PFSK-1 (cell line): Measurements from ENCODE around the gene DAAM2.

ENCODE experiments used
- POLR2AphosphoS5 ChIP-seq: IDR thresholded peaks from 2 replicates; pipeline ENCODE4 v1.6.1; 2012; ENCODE audit warnings: low read depth, mild to moderate bottlenecking, control low read depth, low read length, moderate library complexity
- TF ChIP-seq, protein P1 (sequence below), 2 experiments: IDR thresholded peaks; 2 replicates each; pipeline versions ENCODE4 v1.6.1 to v1.8.0; 2011 to 2012; ENCODE audit warnings: low read depth in 2 of 2, low read length in 2 of 2, control low read depth in 1 of 2, inconsistent platforms in 1 of 2, mild to moderate bottlenecking in 1 of 2, moderate library complexity in 1 of 2; ENCODE audit not compliant: insufficient read depth in 1 of 2

DNA sequence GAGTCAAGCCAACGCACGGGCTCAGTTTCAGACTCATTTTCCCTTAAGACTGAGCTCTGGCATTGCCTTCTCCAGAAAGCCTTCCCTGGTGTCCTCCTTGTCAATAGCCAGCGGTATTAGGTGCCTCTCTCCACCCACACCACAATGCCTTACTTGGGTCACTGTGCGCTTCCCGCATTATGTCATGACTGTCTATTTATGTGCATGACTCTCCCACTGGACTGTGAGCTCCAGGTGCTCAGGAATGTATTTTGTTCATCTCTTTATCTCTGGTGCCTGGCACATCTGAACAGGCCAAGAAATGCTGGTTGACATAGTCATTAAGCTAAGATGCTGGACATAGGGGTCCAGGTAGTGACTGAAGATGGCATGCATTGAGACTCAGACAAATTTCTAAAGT lies 42.7 kb downstream of the DAAM2 start:
- TF ChIP-seq, protein P1, sequence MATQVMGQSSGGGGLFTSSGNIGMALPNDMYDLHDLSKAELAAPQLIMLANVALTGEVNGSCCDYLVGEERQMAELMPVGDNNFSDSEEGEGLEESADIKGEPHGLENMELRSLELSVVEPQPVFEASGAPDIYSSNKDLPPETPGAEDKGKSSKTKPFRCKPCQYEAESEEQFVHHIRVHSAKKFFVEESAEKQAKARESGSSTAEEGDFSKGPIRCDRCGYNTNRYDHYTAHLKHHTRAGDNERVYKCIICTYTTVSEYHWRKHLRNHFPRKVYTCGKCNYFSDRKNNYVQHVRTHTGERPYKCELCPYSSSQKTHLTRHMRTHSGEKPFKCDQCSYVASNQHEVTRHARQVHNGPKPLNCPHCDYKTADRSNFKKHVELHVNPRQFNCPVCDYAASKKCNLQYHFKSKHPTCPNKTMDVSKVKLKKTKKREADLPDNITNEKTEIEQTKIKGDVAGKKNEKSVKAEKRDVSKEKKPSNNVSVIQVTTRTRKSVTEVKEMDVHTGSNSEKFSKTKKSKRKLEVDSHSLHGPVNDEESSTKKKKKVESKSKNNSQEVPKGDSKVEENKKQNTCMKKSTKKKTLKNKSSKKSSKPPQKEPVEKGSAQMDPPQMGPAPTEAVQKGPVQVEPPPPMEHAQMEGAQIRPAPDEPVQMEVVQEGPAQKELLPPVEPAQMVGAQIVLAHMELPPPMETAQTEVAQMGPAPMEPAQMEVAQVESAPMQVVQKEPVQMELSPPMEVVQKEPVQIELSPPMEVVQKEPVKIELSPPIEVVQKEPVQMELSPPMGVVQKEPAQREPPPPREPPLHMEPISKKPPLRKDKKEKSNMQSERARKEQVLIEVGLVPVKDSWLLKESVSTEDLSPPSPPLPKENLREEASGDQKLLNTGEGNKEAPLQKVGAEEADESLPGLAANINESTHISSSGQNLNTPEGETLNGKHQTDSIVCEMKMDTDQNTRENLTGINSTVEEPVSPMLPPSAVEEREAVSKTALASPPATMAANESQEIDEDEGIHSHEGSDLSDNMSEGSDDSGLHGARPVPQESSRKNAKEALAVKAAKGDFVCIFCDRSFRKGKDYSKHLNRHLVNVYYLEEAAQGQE (IDR thresholded peaks at IDR 0.05; ENCODE audit: insufficient read depth in 1 of 2, low read depth in 2 of 2, low read length in 2 of 2), result no peak
- no peak for TF ChIP-seq POLR2AphosphoS5
